Cardiac muscle cell (in vitro differentiated cells and primary cell): ENCODE data around the gene SCYL3. TPM values are rescaled to one million over a fixed set of nuclear protein-coding genes. Genes with fewer than 3 reads are reported as not detected.
"Not testable (repeated sequence)": the region's sequence is repeated elsewhere in the genome, so short reads cannot be mapped to it uniquely, and the experiment has no call there.

ENCODE experiments used
- DNase-seq, 2 donors: peaks; one replicate each; pipeline versions ENCODE4 v3.0.0 to v3.0.0-alpha.2; 2010 to 2017; ENCODE audit warnings: low read depth in 1 of 2, low spot score in 1 of 2
- H3K27ac ChIP-seq: fragments of 200-600 bp; sonication (generic); 2 replicates; pipeline ENCODE4 v1.5.1; 2016
- H3K27me3 ChIP-seq: fragments of 200-600 bp; sonication (generic); 2 replicates; pipeline ENCODE4 v1.6.0; 2016; ENCODE audit warnings: control low read depth
- H3K36me3 ChIP-seq: fragments of 200-600 bp; sonication (generic); 2 replicates; pipeline ENCODE4 v1.5.1; 2016; ENCODE audit warnings: control low read depth
- H3K4me1 ChIP-seq: fragments of 200-600 bp; sonication (generic); 2 replicates; pipeline ENCODE4 v1.8.1; 2017; ENCODE audit warnings: low read depth, mild to moderate bottlenecking, mixed run types
- H3K4me3 ChIP-seq: fragments of 200-600 bp; sonication (generic); 2 replicates; pipeline ENCODE4 v1.5.1; 2016; ENCODE audit warnings: mild to moderate bottlenecking
- H3K9me3 ChIP-seq: fragments of 200-600 bp; sonication (generic); 2 replicates; pipeline ENCODE4 v1.5.1; 2017; ENCODE audit warnings: low read depth, mild to moderate bottlenecking, control low read depth
- CTCF ChIP-seq: IDR thresholded peaks from 2 replicates; pipeline ENCODE4 v1.5.1; 2012; ENCODE audit warnings: low read depth, mild to moderate bottlenecking, low read length
- polyA plus RNA-seq: library from polyadenylated mRNA; unstranded; fragments of >200 nt; fragmentation: Nextera tagmentation; extraction: Ambion mirVana; gene quantifications from 2 replicates; pipeline ENCODE4 v1.2.1, GENCODE V29; 2016
- total RNA-seq: library from RNA; depleted of rRNA; stranded (reverse); fragments of >200 nt; gene quantifications from 2 replicates; pipeline ENCODE4 v1.2.3, GENCODE V29; 2016

SCYL3 gene
- total and polyA plus RNA-seq, 2 experiments from 2014 or later, result 4.6 to 9.4 TPM

GRCh38 chr1:169812131-169812530 is 81.6 kb downstream of the SCYL3 start:
- TF ChIP-seq CTCF, result no peak
- no peaks in the 10 kb centered on the region for H3K9me3 ChIP-seq
- H3K27ac ChIP-seq, result no peak overlapping the region
- no peaks in the 10 kb centered on the region for H3K36me3 ChIP-seq
- H3K27me3 ChIP-seq, result no peaks in the 10 kb centered on the region
- no peak overlapping the region for H3K4me3 ChIP-seq
- H3K4me1 ChIP-seq, result no peaks in the 10 kb centered on the region
- no peak for DNase-seq

- not testable (repeated sequence) for H3K27ac ChIP-seq, H3K36me3 ChIP-seq, DNase-seq, H3K9me3 ChIP-seq, H3K27me3 ChIP-seq, H3K4me3 ChIP-seq, H3K4me1 ChIP-seq
Measured at GRCh38 chr1:169811418-169812035, 82.2 kb downstream of the SCYL3 start.

- Histone ChIP-seq H3K4me3 (no peak overlapping the region), H3K9me3 (no peaks in the 10 kb centered on the region), H3K36me3 (peaks cover 12% of the 10 kb centered on the region), H3K27me3 (no peaks in the 10 kb centered on the region), H3K27ac (no peak overlapping the region), H3K4me1 (no peaks in the 10 kb centered on the region)
- peak; percentile 46 for TF ChIP-seq CTCF
- peak; percentile 46 to 61 for DNase-seq
Measured at GRCh38 chr1:169809370-169810095, 84.2 kb downstream of the SCYL3 start.

- Histone ChIP-seq H3K4me3 (no peak overlapping the region), H3K9me3 (no peaks in the 10 kb centered on the region), H3K4me1 (no peaks in the 10 kb centered on the region), H3K27ac (no peak overlapping the region), H3K27me3 (no peaks in the 10 kb centered on the region), H3K36me3 (peaks cover 21% of the 10 kb centered on the region)
- no peak for DNase-seq
- no peak for TF ChIP-seq CTCF
Measured at GRCh38 chr1:169804941-169805340, 88.8 kb downstream of the SCYL3 start.

GRCh38 chr1:169802888-169803287 is 90.8 kb downstream of the SCYL3 start:
- Histone ChIP-seq H3K4me1 (no peaks in the 10 kb centered on the region), H3K36me3 (peaks cover 21% of the 10 kb centered on the region), H3K27me3 (no peaks in the 10 kb centered on the region), H3K27ac (no peak overlapping the region), H3K9me3 (no peaks in the 10 kb centered on the region), H3K4me3 (no peak overlapping the region)
- no peak for TF ChIP-seq CTCF
- no peak for DNase-seq

Other genes with a start within 250 kb of the SCYL3 start
- 0.63 TPM in 1 of 2 replicates, not detected in the other for gene SELL, start 182.3 kb downstream of the SCYL3 start, total RNA-seq
- gene SELL, start 182.3 kb downstream of the SCYL3 start, polyA plus RNA-seq, result not detected in 2 replicates
- gene SELE, start 159.8 kb downstream of the SCYL3 start, total RNA-seq, result not detected in 2 replicates
- not detected in 2 replicates for gene SELE, start 159.8 kb downstream of the SCYL3 start, polyA plus RNA-seq
- gene METTL18, start 99.0 kb downstream of the SCYL3 start, total RNA-seq, result 4.0 and 4.5 TPM in 2 replicates
- 9.5 and 10.8 TPM in 2 replicates for gene METTL18, start 99.0 kb downstream of the SCYL3 start, polyA plus RNA-seq
- 58.8 and 60.6 TPM in 2 replicates for gene KIFAP3, start 180.8 kb upstream of the SCYL3 start, total RNA-seq
- gene KIFAP3, start 180.8 kb upstream of the SCYL3 start, polyA plus RNA-seq, result 73.2 and 75.8 TPM in 2 replicates